KMS-11 (cell line): ENCODE data around the gene DUSP9.

Experiments used
- H2AFZ ChIP-seq: fragments of 200-600 bp; sonication (generic); 2 replicates; pipeline ENCODE4 v1.6.1; 2016; ENCODE audit warnings: antibody characterized with exemption, mixed run types, low read depth
- H3K27ac ChIP-seq: fragments of 200-600 bp; sonication (generic); 2 replicates; pipeline ENCODE4 v1.6.1; 2016; ENCODE audit warnings: mild to moderate bottlenecking, mixed run types
- H3K27me3 ChIP-seq: fragments of 200-600 bp; sonication (generic); 2 replicates; pipeline ENCODE4 v1.6.1; 2017; ENCODE audit warnings: mild to moderate bottlenecking, low read depth, mixed run types, moderate library complexity; ENCODE audit not compliant: insufficient read depth
- H3K36me3 ChIP-seq: fragments of 200-600 bp; sonication (generic); 2 replicates; pipeline ENCODE4 v1.6.1; 2017; ENCODE audit warnings: mild to moderate bottlenecking, mixed run types; ENCODE audit not compliant: insufficient read depth
- H3K4me1 ChIP-seq: fragments of 200-600 bp; sonication (generic); 2 replicates; pipeline ENCODE4 v1.6.1; 2016; ENCODE audit warnings: mild to moderate bottlenecking, low read depth, mixed run types; ENCODE audit not compliant: poor library complexity, severe bottlenecking
- H3K4me2 ChIP-seq: fragments of 200-600 bp; sonication (generic); 2 replicates; pipeline ENCODE4 v1.7.0; 2016; ENCODE audit warnings: mild to moderate bottlenecking, mixed run types
- H3K4me3 ChIP-seq: fragments of 200-600 bp; sonication (generic); IDR thresholded peaks from 2 replicates; pipeline ENCODE4 v1.6.1; 2017; ENCODE audit warnings: low read depth, low read length, mixed read lengths; ENCODE audit not compliant: insufficient read depth
- H3K79me2 ChIP-seq: fragments of 200-600 bp; sonication (generic); 2 replicates; pipeline ENCODE4 v1.6.1; 2016; ENCODE audit warnings: low read depth, mixed run types; ENCODE audit not compliant: insufficient read depth
- H3K9ac ChIP-seq: fragments of 200-600 bp; sonication (generic); 2 replicates; pipeline ENCODE4 v1.6.1; 2016; ENCODE audit warnings: mild to moderate bottlenecking, mixed run types
- H4K20me1 ChIP-seq: fragments of 200-600 bp; sonication (generic); 2 replicates; pipeline ENCODE4 v1.6.1; 2016; ENCODE audit warnings: mild to moderate bottlenecking, mixed run types; ENCODE audit not compliant: insufficient read depth
- CTCF ChIP-seq: fragments of 200-600 bp; sonication (generic); conservative IDR thresholded peaks from 2 replicates; pipeline ENCODE4 v1.6.1; 2017; ENCODE audit warnings: low read depth, mild to moderate bottlenecking, antibody characterized with exemption, low read length, moderate library complexity, mixed read lengths

DUSP9 gene

GRCh38 chrX:153642051-153642654, 4.8 kb upstream of the DUSP9 start:
- H3K4me2 ChIP-seq = no peak overlapping the region
- H3K9ac ChIP-seq = no peak overlapping the region
- no peaks in the 10 kb centered on the region for H3K4me1 ChIP-seq
- H3K36me3 ChIP-seq = no peaks in the 10 kb centered on the region
- H3K27ac ChIP-seq = no peak overlapping the region
- H2AFZ ChIP-seq = no peak overlapping the region
- no peaks in the 10 kb centered on the region for H3K79me2 ChIP-seq
- H4K20me1 ChIP-seq = no peaks in the 10 kb centered on the region
- peaks cover 44% of the 10 kb centered on the region; the same call in 1 of the 2 replicates for H3K27me3 ChIP-seq
- no peak for TF ChIP-seq CTCF
- H3K4me3 ChIP-seq = no peak overlapping the region

- Histone ChIP-seq H3K4me3 (no peak overlapping the region), H3K9ac (no peak overlapping the region), H3K27me3 (peaks cover 43% of the 10 kb centered on the region; the same call in 1 of the 2 replicates), H4K20me1 (no peaks in the 10 kb centered on the region), H3K27ac (no peak overlapping the region), H3K4me1 (no peaks in the 10 kb centered on the region), H3K36me3 (no peaks in the 10 kb centered on the region), H2AFZ (no peak overlapping the region), H3K4me2 (no peak overlapping the region), H3K79me2 (no peaks in the 10 kb centered on the region)
- TF ChIP-seq CTCF = no peak
Observed at GRCh38 chrX:153642655-153643430, 4.2 kb upstream of the DUSP9 start.

GRCh38 chrX:153643431-153644351, 3.3 kb upstream of the DUSP9 start:
- H4K20me1 ChIP-seq = no peaks in the 10 kb centered on the region
- H3K4me1 ChIP-seq = no peaks in the 10 kb centered on the region
- H3K27ac ChIP-seq = no peak overlapping the region
- peak overlapping the region; percentile 38; the same call in 1 of the 2 replicates for H2AFZ ChIP-seq
- no peak overlapping the region for H3K4me3 ChIP-seq
- no peaks in the 10 kb centered on the region for H3K36me3 ChIP-seq
- H3K4me2 ChIP-seq = no peak overlapping the region
- H3K9ac ChIP-seq = no peak overlapping the region
- no peak for TF ChIP-seq CTCF
- no peaks in the 10 kb centered on the region for H3K79me2 ChIP-seq
- peaks cover 48% of the 10 kb centered on the region; the same call in 1 of the 2 replicates for H3K27me3 ChIP-seq

- Histone ChIP-seq H3K4me3 (no peak overlapping the region), H3K4me2 (no peak overlapping the region)
Observed at GRCh38 chrX:153644356-153645125, 2.5 kb upstream of the DUSP9 start.

More at GRCh38 chrX:153644356-153645125, 2.5 kb upstream of the DUSP9 start:
- Histone ChIP-seq H2AFZ (no peak overlapping the region), H3K9ac (no peak overlapping the region), H3K27me3 (peaks cover 40% of the 10 kb centered on the region; the same call in 1 of the 2 replicates), H3K27ac (no peak overlapping the region), H3K36me3 (no peaks in the 10 kb centered on the region), H3K79me2 (no peaks in the 10 kb centered on the region), H3K4me1 (no peaks in the 10 kb centered on the region), H4K20me1 (no peaks in the 10 kb centered on the region)
- no peak for TF ChIP-seq CTCF
